ENCODE measurements around the gene DGKA.

Gene DGKA

GRCh38 chr12:55965240-55965639 lies 34.3 kb downstream of the DGKA start:
- Histone ChIP-seq H3K4me3 (no peak overlapping the region), H3K27ac (no peak overlapping the region), H4K20me1 (no peaks in the 10 kb centered on the region), H3K9me3 (no peaks in the 10 kb centered on the region), H3K36me3 (peaks cover 22% of the 10 kb centered on the region), H3K4me2 (peak overlapping the region; percentile 98), H3K4me1 (peaks cover 33% of the 10 kb centered on the region), H3K9ac (no peak overlapping the region), H3K27me3 (no peaks in the 10 kb centered on the region)
- TF ChIP-seq Cebpa-rat (IDR thresholded peaks at IDR 0.05) = no peak

GRCh38 chr12:55965941-55966407 lies 35.0 kb downstream of the DGKA start, which contains the start of gene PMEL:
Gene PMEL (minus strand): TSS chr12:55966042. CDS start chr12:55966011, 31 bp downstream.
- no peak for TF ChIP-seq Cebpa-rat (IDR thresholded peaks at IDR 0.05)
- Histone ChIP-seq H4K20me1 (no peaks in the 10 kb centered on the region), H3K9ac (peak within 1 kb of the TSS; percentile 90), H3K4me1 (peaks cover 39% of the 10 kb centered on the region), H3K27me3 (no peaks in the 10 kb centered on the region), H3K27ac (peak within 1 kb of the TSS; percentile 73), H3K36me3 (peaks cover 29% of the 10 kb centered on the region), H3K9me3 (no peaks in the 10 kb centered on the region), H3K4me2 (peak within 1 kb of the TSS; percentile 98), H3K4me3 (peak within 1 kb of the TSS; percentile 78)

GRCh38 chr12:55966408-55967281 lies 35.7 kb downstream of the DGKA start, which contains the start of gene CDK2:
Gene CDK2 (plus strand): TSS chr12:55966830. CDS start chr12:55967009, 179 bp downstream.
- Histone ChIP-seq H3K27ac (peak within 1 kb of the TSS; percentile 73), H4K20me1 (no peaks in the 10 kb centered on the region), H3K4me3 (peak within 1 kb of the TSS; percentile 78), H3K36me3 (peaks cover 36% of the 10 kb centered on the region), H3K4me1 (peaks cover 46% of the 10 kb centered on the region), H3K9me3 (no peaks in the 10 kb centered on the region), H3K27me3 (no peaks in the 10 kb centered on the region), H3K9ac (peak within 1 kb of the TSS; percentile 90), H3K4me2 (peak within 1 kb of the TSS; percentile 98)
- TF ChIP-seq Cebpa-rat (IDR thresholded peaks at IDR 0.05) = no peak

GRCh38 chr12:55969356-55969755 lies 38.4 kb downstream of the DGKA start:
- Histone ChIP-seq H3K4me2 (no peak overlapping the region), H3K4me1 (peaks cover 59% of the 10 kb centered on the region), H3K9ac (no peak overlapping the region)

GRCh38 chr12:55970775-55971174 lies 39.8 kb downstream of the DGKA start:
- H3K9me3 ChIP-seq = no peaks in the 10 kb centered on the region
- no peak for TF ChIP-seq Cebpa-rat (IDR thresholded peaks at IDR 0.05)
- H3K27ac ChIP-seq = no peak overlapping the region
- H3K27me3 ChIP-seq = no peaks in the 10 kb centered on the region
- peak overlapping the region; percentile 28; the same call in 1 of the 2 replicates for H3K4me2 ChIP-seq
- H3K4me3 ChIP-seq = no peak overlapping the region
- no peak overlapping the region for H3K9ac ChIP-seq
- H4K20me1 ChIP-seq = no peaks in the 10 kb centered on the region
- peaks cover 41% of the 10 kb centered on the region for H3K36me3 ChIP-seq
- peaks cover 62% of the 10 kb centered on the region for H3K4me1 ChIP-seq

More at GRCh38 chr12:55969356-55969755, 38.4 kb downstream of the DGKA start:
- H3K27me3 ChIP-seq = no peaks in the 10 kb centered on the region
- TF ChIP-seq Cebpa-rat (IDR thresholded peaks at IDR 0.05) = no peak
- H3K4me3 ChIP-seq = no peak overlapping the region
- no peaks in the 10 kb centered on the region for H3K9me3 ChIP-seq
- no peaks in the 10 kb centered on the region for H4K20me1 ChIP-seq
- peaks cover 41% of the 10 kb centered on the region for H3K36me3 ChIP-seq
- no peak overlapping the region for H3K27ac ChIP-seq

GRCh38 chr12:55972042-55972441 lies 41.1 kb downstream of the DGKA start:
- TF ChIP-seq Cebpa-rat (IDR thresholded peaks at IDR 0.05) = no peak
- peak overlapping the region; percentile 83 for H3K4me2 ChIP-seq
- H3K4me1 ChIP-seq = peaks cover 68% of the 10 kb centered on the region
- H3K27ac ChIP-seq = no peak overlapping the region
- no peak overlapping the region for H3K9ac ChIP-seq
- peaks cover 41% of the 10 kb centered on the region for H3K36me3 ChIP-seq
- no peaks in the 10 kb centered on the region for H3K9me3 ChIP-seq
- no peaks in the 10 kb centered on the region for H3K27me3 ChIP-seq
- no peak overlapping the region for H3K4me3 ChIP-seq
- H4K20me1 ChIP-seq = no peaks in the 10 kb centered on the region

GRCh38 chr12:55972456-55972855 lies 41.5 kb downstream of the DGKA start:
- H3K27me3 ChIP-seq = no peaks in the 10 kb centered on the region
- H3K4me1 ChIP-seq = peaks cover 68% of the 10 kb centered on the region
- peaks cover 41% of the 10 kb centered on the region for H3K36me3 ChIP-seq
- no peak for TF ChIP-seq Cebpa-rat (IDR thresholded peaks at IDR 0.05)
- no peaks in the 10 kb centered on the region; the same call in 1 of the 2 replicates for H4K20me1 ChIP-seq
- H3K27ac ChIP-seq = no peak overlapping the region
- H3K9ac ChIP-seq = peak overlapping the region; percentile 72
- peak overlapping the region; percentile 98 for H3K4me3 ChIP-seq
- H3K9me3 ChIP-seq = no peaks in the 10 kb centered on the region
- H3K4me2 ChIP-seq = peak overlapping the region; percentile 83

- no peaks in the 10 kb centered on the region; the same call in 1 of the 2 replicates for H4K20me1 ChIP-seq
- peaks cover 68% of the 10 kb centered on the region for H3K4me1 ChIP-seq
- peak overlapping the region; percentile 98 for H3K4me3 ChIP-seq
- no peak for TF ChIP-seq Cebpa-rat (IDR thresholded peaks at IDR 0.05)
- H3K9ac ChIP-seq = peak overlapping the region; percentile 72
- H3K36me3 ChIP-seq = peaks cover 40% of the 10 kb centered on the region
- peak overlapping the region; percentile 83 for H3K4me2 ChIP-seq
- no peaks in the 10 kb centered on the region for H3K27me3 ChIP-seq
- no peaks in the 10 kb centered on the region for H3K9me3 ChIP-seq
- peak overlapping the region; percentile 28; the same call in 1 of the 2 replicates for H3K27ac ChIP-seq
Measured at GRCh38 chr12:55972911-55973598, 42.1 kb downstream of the DGKA start.

GRCh38 chr12:55973599-55974307 lies 42.8 kb downstream of the DGKA start, which contains the start of gene RAB5B:
Gene RAB5B (plus strand): TSS chr12:55974078. CDS start chr12:55986961, 12,883 bp downstream.
- H3K4me1 ChIP-seq = peaks cover 68% of the 10 kb centered on the region
- H3K4me3 ChIP-seq = peak within 1 kb of the TSS; percentile 98
- no peak for TF ChIP-seq Cebpa-rat (IDR thresholded peaks at IDR 0.05)
- peaks cover under 1% of the 10 kb centered on the region; the same call in 1 of the 2 replicates for H4K20me1 ChIP-seq
- no peaks in the 10 kb centered on the region for H3K9me3 ChIP-seq
- H3K36me3 ChIP-seq = peaks cover 36% of the 10 kb centered on the region
- peak within 1 kb of the TSS; percentile 94 for H3K9ac ChIP-seq
- peak within 1 kb of the TSS; percentile 84 for H3K27ac ChIP-seq
- peak within 1 kb of the TSS; percentile 90 for H3K4me2 ChIP-seq
- no peaks in the 10 kb centered on the region for H3K27me3 ChIP-seq

Measured in BLaER1 (cell line).